Right atrium auricular region (tissue), 2 donors: ENCODE data around the gene SPACA4. TPM values are rescaled to one million over a fixed set of nuclear protein-coding genes. Genes with fewer than 3 reads are reported as not detected.
"Not testable (repeated sequence)": the region's sequence is repeated elsewhere in the genome, so short reads cannot be mapped to it uniquely, and the experiment has no call there.

Source experiments
- DNase-seq: peaks from one replicate; pipeline ENCODE4 v3.0.0-alpha.2; 2019; ENCODE audit warnings: low spot score
- H3K27ac ChIP-seq, 2 donors: fragments of 200-600 bp; sonication (generic); 1 replicate in 1 of 2; 2 replicates in 1 of 2; pipeline ENCODE4 v1.5.1; 2016 to 2019
- H3K27me3 ChIP-seq, 2 donors: fragments of 200-600 bp; sonication (generic); one replicate each; pipeline versions ENCODE4 v1.5.1 to v1.6.0; 2017 to 2019
- H3K36me3 ChIP-seq: fragments of 200-600 bp; sonication (generic); one replicate; pipeline ENCODE4 v1.5.1; 2016
- H3K4me1 ChIP-seq, 2 donors: fragments of 200-600 bp; sonication (generic); one replicate each; pipeline versions ENCODE4 v1.5.1 to v1.6.0; 2017 to 2019
- H3K4me3 ChIP-seq, 2 donors: fragments of 200-600 bp; sonication (generic); 1 replicate in 1 of 2; 2 replicates in 1 of 2; pipeline ENCODE4 v1.5.1; 2017 to 2019; ENCODE audit warnings: mild to moderate bottlenecking in 1 of 2, moderate library complexity in 1 of 2
- H3K9me3 ChIP-seq, 2 donors: fragments of 200-600 bp; sonication (generic); one replicate each; pipeline ENCODE4 v1.5.1; 2019
- CTCF ChIP-seq, 2 donors: fragments of 200-600 bp; sonication (generic); IDR thresholded peaks; one replicate each; pipeline ENCODE4 v1.5.1; 2019; ENCODE audit warnings: antibody characterized with exemption in 2 of 2
- total RNA-seq, 2 donors: library from RNA; depleted of rRNA; stranded (reverse); fragments of >200 nt; gene quantifications; one replicate each; pipeline ENCODE4 v1.1.0, GENCODE V29; 2016

SPACA4 gene
- total RNA-seq, 2 donors from 2014 or later: not detected

- Histone ChIP-seq H3K27me3 (no peaks in the 10 kb centered on the region), H3K36me3 (no peaks in the 10 kb centered on the region), H3K4me3 (no peak overlapping the region), H3K4me1 (no peaks in the 10 kb centered on the region), H3K9me3 (no peaks in the 10 kb centered on the region), H3K27ac (no peak overlapping the region)
- TF ChIP-seq CTCF (IDR thresholded peaks at IDR 0.05): no peak
- DNase-seq: no peak
These were observed 30.5 kb upstream of the SPACA4 start for GRCh38 chr19:48575931-48576622.

DNA sequence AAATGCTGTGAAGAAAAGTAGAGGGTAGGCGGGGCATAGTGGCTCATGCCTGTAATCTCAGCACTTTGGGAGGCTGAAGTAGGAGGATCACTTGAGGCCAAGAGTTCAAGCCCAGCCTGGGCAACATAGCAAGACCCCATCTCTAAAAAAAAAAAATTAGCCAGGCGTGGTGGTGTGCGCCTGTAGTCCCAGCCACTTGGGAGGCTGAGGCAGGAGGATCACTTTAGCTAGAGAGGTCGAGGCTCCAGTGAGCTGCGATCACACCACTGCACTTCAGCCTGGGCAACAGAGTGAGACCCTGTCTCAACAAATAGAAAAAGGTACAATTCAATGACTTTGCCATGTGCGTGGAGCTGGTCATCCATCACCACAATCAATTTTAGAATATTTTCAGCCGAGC lies 28.6 kb upstream of the SPACA4 start:
- H3K27me3 ChIP-seq, H3K4me3 ChIP-seq, DNase-seq, H3K36me3 ChIP-seq, H3K27ac ChIP-seq, H3K9me3 ChIP-seq, H3K4me1 ChIP-seq: not testable (repeated sequence)

GRCh38 chr19:48578891-48579290 lies 27.7 kb upstream of the SPACA4 start:
- no peak overlapping the region for H3K4me3 ChIP-seq
- H3K9me3 ChIP-seq: no peaks in the 10 kb centered on the region
- H3K36me3 ChIP-seq: no peaks in the 10 kb centered on the region
- TF ChIP-seq CTCF (IDR thresholded peaks at IDR 0.05): no peak
- H3K4me1 ChIP-seq: peaks cover 0 to 4% of the 10 kb centered on the region in 2 donors
- no peak for DNase-seq
- no peaks in the 10 kb centered on the region for H3K27me3 ChIP-seq
- no peak overlapping the region for H3K27ac ChIP-seq

GRCh38 chr19:48582168-48582567 lies 24.4 kb upstream of the SPACA4 start:
- Histone ChIP-seq H3K27ac (no peak overlapping the region), H3K27me3 (no peaks in the 10 kb centered on the region), H3K4me1 (peaks cover 0 to 8% of the 10 kb centered on the region in 2 donors), H3K4me3 (no peak overlapping the region), H3K9me3 (no peaks in the 10 kb centered on the region), H3K36me3 (no peaks in the 10 kb centered on the region)
- TF ChIP-seq CTCF (IDR thresholded peaks at IDR 0.05): no peak
- no peak for DNase-seq

DNA sequence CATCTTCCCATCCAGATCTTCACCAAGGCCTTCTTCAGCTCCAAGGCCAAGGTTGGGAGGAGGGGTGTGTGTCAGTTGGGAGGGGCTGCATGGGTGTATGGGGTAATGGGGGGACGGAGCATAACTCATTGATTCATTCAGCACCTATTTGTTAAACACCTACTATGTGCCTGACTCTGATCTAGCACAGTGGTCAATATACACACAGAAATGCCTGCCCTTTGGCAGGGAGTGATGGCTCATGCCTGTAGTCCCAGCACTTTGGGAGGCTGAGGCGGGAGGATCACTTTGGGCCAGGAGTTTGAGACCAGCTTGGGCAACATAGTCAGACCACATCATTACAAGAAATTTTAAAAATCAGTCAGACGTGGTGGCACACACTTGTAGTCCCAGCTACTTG lies 19.2 kb upstream of the SPACA4 start:
- H3K9me3 ChIP-seq: no peaks in the 10 kb centered on the region
- no peaks in the 10 kb centered on the region for H3K27me3 ChIP-seq
- H3K4me3 ChIP-seq: no peak overlapping the region
- DNase-seq: no peak
- H3K27ac ChIP-seq: no peak overlapping the region
- TF ChIP-seq CTCF (IDR thresholded peaks at IDR 0.05): no peak
- H3K36me3 ChIP-seq: no peaks in the 10 kb centered on the region
- peaks cover 0 to 12% of the 10 kb centered on the region in 2 donors for H3K4me1 ChIP-seq

- TF ChIP-seq CTCF (IDR thresholded peaks at IDR 0.05): peak; percentile 89 to 96
- peak; percentile 88 for DNase-seq
- Histone ChIP-seq H3K27ac (no peak overlapping the region), H3K9me3 (no peaks in the 10 kb centered on the region), H3K27me3 (no peaks in the 10 kb centered on the region), H3K36me3 (no peaks in the 10 kb centered on the region), H3K4me1 (peaks cover 0 to 8% of the 10 kb centered on the region in 2 donors), H3K4me3 (peak overlapping the region; percentile 29 to 43)
These were observed 17.7 kb upstream of the SPACA4 start for GRCh38 chr19:48588670-48589401.
